ENCODE data around the gene REV3L. TPM values are rescaled to one million over a fixed set of nuclear protein-coding genes. Genes with fewer than 3 reads are reported as not detected.

Gene REV3L
- total RNA-seq, 1 experiment from 2014 or later = 5.3 TPM

DNA sequence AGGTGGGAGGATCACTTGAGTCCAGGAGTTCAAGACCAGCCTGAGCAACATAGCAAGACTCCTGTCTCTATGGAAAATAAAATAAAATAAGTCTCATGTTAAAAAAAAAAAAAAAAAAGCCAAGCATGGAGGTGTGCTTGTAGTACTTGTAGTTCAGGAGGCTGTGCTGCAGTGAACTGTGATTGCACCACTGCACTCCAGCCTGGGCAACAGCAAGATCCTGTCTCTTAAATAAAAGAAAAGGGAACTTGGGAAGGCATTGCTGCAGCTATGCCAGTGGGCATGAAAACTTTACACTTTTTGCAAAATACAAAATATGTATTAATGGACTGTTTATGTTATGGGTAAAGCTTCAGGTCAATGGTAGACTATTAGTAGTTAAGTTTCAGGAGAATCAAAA, 37.5 kb upstream of the REV3L start:
- no peak for DNase-seq
- Histone ChIP-seq H3K18ac (ENCODE audit: insufficient read length, low read depth, low read length) (no peak overlapping the region), H2BK20ac (ENCODE audit: low read depth, low read length, poor library complexity, severe bottlenecking) (no peak overlapping the region), H3K79me2 (ENCODE audit: insufficient read depth, low read length) (no peaks in the 10 kb centered on the region), H4K8ac (replicated peaks; ENCODE audit: insufficient read length, low read depth, low read length) (no peak overlapping the region), H2AK5ac (ENCODE audit: insufficient read length, low read length) (no peak overlapping the region), H3K56ac (ENCODE audit: insufficient read length, low read depth, low read length) (no peak overlapping the region), H3K27me3 (ENCODE audit: insufficient read depth, low read length) (no peaks in the 10 kb centered on the region), H3K9ac (ENCODE audit: extremely low read depth, insufficient read length, low read length) (no peak overlapping the region), H3K9me3 (ENCODE audit: control insufficient read depth, low read depth, low read length) (no peaks in the 10 kb centered on the region), H3K4me1 (ENCODE audit: insufficient read depth, low read length) (peaks cover 5% of the 10 kb centered on the region; the same call in 1 of the 2 replicates), H3K14ac (ENCODE audit: insufficient read depth, low read length) (no peak overlapping the region), H2BK5ac (ENCODE audit: insufficient read length, low read length) (no peak overlapping the region), H2BK12ac (ENCODE audit: insufficient read length, low read depth, low read length) (no peak overlapping the region), H3K23me2 (ENCODE audit: insufficient read length, low read depth, low read length, poor library complexity, severe bottlenecking) (no peaks in the 10 kb centered on the region), H3K79me1 (ENCODE audit: insufficient read depth, low read depth, low read length, poor library complexity, severe bottlenecking) (no peaks in the 10 kb centered on the region), H3K23ac (ENCODE audit: insufficient read length, low read depth, low read length) (no peak overlapping the region), H4K5ac (ENCODE audit: insufficient read length, low read depth, low read length) (no peak overlapping the region), H4K91ac (ENCODE audit: insufficient read length, low read depth, low read length) (no peak overlapping the region), H3K27ac (ENCODE audit: insufficient read length, low read depth, low read length) (no peak overlapping the region), H3T11ph (ENCODE audit: low read length) (no peak overlapping the region), H3K4me2 (ENCODE audit: insufficient read depth, insufficient read length, low read length) (no peak overlapping the region), H2BK15ac (ENCODE audit: low read depth, low read length) (no peak overlapping the region), H2BK120ac (ENCODE audit: low read depth, low read length, poor library complexity, severe bottlenecking) (no peak overlapping the region), H2AFZ (ENCODE audit: low read length) (no peak overlapping the region), H3K4ac (ENCODE audit: low read depth, low read length) (no peak overlapping the region), H4K20me1 (ENCODE audit: control insufficient read depth, insufficient read depth, insufficient read length) (no peaks in the 10 kb centered on the region)
- no peak for TF ChIP-seq CTCF (conservative IDR thresholded peaks at IDR 0.05)
- peaks cover 0 to 3% of the 10 kb centered on the region in 2 experiments; a peak in 2 of 5 replicates for H3K9me3 Mint-ChIP-seq
- H3K4me3 Mint-ChIP-seq = no peak overlapping the region
- H3K4me1 Mint-ChIP-seq = peaks cover 32 to 40% of the 10 kb centered on the region in 2 experiments
- no peaks in the 10 kb centered on the region for H3K27me3 Mint-ChIP-seq (ENCODE audit: low read depth)
- no peaks in the 10 kb centered on the region; a peak in 2 of 7 replicates for H3K36me3 Mint-ChIP-seq (ENCODE audit: insufficient read depth in 1 of 3, low read depth in 3 of 3)
- no peak overlapping the region for H3K27ac Mint-ChIP-seq

Data from H9 (cell line).